ENCODE data around the gene RASA2. TPM values are rescaled to one million over a fixed set of nuclear protein-coding genes. Genes with fewer than 3 reads are reported as not detected.

The RASA2 gene, protein sequence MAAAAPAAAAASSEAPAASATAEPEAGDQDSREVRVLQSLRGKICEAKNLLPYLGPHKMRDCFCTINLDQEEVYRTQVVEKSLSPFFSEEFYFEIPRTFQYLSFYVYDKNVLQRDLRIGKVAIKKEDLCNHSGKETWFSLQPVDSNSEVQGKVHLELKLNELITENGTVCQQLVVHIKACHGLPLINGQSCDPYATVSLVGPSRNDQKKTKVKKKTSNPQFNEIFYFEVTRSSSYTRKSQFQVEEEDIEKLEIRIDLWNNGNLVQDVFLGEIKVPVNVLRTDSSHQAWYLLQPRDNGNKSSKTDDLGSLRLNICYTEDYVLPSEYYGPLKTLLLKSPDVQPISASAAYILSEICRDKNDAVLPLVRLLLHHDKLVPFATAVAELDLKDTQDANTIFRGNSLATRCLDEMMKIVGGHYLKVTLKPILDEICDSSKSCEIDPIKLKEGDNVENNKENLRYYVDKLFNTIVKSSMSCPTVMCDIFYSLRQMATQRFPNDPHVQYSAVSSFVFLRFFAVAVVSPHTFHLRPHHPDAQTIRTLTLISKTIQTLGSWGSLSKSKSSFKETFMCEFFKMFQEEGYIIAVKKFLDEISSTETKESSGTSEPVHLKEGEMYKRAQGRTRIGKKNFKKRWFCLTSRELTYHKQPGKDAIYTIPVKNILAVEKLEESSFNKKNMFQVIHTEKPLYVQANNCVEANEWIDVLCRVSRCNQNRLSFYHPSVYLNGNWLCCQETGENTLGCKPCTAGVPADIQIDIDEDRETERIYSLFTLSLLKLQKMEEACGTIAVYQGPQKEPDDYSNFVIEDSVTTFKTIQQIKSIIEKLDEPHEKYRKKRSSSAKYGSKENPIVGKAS
- 5.1 TPM for total RNA-seq
- long read RNA-seq, partial matches to known transcripts: 0 of 2 reads
- long read RNA-seq, other reads (novel, unspliced or antisense): 2 of 2 reads

DNA sequence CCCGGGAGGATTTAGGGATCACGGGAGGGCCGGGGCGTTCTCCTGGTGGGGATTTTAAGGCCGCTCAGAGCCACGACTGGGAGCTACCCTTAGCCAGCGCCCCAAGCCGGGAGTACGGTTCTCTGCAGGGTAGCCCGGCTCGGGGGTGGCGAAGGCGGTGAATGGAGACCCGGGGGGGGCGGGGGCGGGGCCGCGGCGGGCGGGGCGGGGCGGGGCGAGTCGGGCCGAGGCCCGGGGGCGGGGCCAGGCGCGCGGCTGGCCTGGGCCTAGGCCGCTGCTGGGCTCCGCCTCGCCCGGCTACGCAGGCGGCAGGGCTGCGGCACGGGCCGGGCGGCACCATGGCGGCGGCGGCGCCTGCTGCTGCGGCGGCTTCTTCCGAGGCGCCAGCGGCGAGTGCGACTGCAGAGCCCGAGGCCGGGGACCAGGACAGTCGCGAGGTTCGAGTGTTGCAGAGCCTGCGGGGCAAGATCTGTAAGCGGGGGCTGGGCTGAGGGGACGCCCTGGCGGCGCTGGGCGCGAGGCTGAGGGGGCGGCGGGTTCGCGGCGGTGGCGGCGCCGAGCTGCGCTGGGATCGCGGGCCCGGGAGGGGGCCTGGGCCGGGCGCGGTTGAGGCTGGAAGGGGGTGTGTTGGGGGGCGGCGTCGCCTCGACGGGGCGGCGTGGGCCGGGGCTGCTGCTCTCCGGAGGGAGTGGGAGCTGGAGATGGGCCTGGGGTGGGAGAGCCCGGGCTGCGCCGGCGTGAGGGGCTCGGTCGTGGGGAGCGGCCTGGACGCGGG lies at the start of gene RASA2:
Gene RASA2 (plus strand): TSS at position 282 of the 775 bp plus-strand sequence. CDS start 57 bp downstream, at position 339.
- intact Hi-C loops (cut with micrococcal nuclease): no loop called here
- DNase-seq (peak; percentile 87), ATAC-seq (peak; percentile 95)

DNA sequence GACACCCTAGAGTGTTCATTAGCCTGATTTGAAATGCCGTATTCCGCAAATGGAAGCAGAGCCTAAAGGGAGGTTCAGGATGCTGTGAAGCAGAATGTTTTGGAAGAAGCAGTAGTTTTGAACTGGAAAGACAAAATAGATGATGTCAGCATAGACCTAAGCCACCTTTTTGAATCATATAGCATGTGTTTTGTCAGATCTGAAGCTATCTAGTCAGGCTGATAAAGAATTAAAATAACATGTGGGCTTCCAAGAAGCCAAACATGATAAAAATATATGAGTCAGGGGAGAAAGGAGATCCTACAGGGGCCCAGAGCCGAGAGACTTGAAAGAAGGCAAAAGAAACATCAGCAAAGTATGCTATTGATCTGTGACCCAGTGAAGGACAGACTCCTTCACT lies 47.2 kb upstream of the RASA2 start:
- intact Hi-C loops (cut with micrococcal nuclease): loop anchor here (2.0 kb wide), 1 partner anchor 39 kb away; no protein-coding TSS in a partner anchor
- DNase-seq (no peak), ATAC-seq (no peak)

DNA sequence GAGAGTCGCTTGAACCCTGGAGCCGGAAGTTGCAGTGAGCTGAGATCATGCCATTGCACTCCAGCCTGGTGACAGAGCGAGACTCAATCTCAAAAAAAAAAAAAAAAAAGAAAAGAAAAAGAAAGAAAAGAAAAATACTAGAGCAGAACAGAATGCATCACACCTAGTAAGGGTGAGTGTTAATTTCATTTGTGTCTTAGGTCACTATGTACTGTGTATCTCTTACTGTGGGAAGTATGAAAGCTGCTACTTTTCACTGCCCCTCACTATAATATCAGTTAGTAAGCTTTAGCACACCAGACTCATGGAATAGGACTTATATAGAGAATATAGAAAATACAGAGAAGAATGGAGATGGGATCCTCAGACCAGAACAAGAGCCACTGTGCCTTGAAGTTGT lies 45.9 kb upstream of the RASA2 start:
- intact Hi-C loops (cut with micrococcal nuclease): no loop called here
- no peak for ATAC-seq
- DNase-seq: no peak

DNA sequence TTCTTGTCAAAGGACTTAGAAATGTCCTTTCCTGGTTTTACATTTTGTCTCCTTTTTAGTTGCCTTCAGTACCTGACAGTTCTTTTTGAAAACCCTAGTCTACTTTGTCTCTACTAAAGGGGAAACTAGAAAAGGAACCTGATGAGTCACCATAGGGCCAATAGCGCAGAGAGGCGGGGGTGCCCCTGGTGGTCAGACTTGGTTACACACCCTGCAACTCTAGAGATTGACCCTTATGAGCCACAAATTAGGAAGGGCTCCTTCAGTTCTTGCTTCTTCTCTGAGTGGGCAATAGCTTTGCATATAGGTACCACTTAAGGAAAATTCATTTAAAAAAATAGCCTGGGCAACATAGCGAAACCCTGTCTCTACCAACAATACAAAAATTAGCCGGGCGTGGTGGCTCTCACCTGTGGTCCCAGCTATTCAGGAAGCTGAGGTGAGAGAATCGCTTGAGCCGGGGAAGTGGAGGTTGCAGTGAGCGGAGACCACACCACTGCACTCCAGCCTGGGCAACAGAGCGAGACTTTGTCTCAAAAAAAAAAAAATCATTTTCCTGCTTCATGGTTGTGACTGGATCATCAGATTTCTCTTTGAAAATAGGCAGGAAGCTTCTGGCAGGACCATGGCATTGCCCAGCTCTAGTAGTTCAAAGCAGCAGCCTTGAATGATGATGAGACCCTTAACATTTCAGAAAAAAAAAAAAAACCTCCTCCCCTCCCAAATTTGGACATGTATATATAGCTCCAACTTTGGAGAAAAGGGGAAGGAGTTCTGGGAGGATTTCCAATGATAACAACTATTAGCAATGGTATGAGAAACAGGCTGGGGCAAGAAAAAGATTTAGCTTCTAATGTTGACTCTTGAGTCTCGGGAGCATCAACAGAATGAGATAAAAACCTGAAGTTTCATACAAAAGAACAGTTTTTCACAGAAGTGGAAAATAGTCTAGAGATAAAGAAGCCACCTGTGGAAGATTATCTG lies 45.2 kb upstream of the RASA2 start:
- peak; percentile 71 for ATAC-seq
- intact Hi-C loops (cut with micrococcal nuclease): no loop called here
- DNase-seq: peak; percentile 79

- intact Hi-C loops (cut with micrococcal nuclease): no loop called here
- ATAC-seq: peak; percentile 66
- no peak for DNase-seq
Measured at GRCh38 chr3:141442446-141442845, 44.4 kb upstream of the RASA2 start.

DNA sequence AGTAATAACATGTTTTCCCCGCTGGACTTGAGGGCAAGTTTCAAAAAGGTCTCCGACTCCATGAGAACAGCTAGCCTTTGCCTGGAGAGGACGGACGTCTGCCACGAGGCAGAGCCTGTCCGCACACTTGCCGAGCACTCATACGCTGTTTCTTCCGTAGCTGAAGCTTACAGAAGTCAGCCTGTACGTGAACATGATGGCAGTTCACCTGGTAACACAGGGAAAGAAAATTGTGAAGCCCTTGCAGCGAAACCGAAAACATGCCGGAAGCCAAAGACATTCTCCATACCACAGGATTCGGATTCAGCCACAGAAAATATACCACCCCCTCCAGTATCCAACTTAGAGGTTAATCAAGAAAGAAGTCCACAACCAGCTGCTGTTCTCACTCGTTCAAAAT lies 43.9 kb upstream of the RASA2 start:
- intact Hi-C loops (cut with micrococcal nuclease): no loop called here
- DNase-seq (no peak), ATAC-seq (peak; percentile 22)

GRCh38 chr3:141444586-141445285 lies 42.1 kb upstream of the RASA2 start:
- intact Hi-C loops (cut with micrococcal nuclease): no loop called here
- DNase-seq (no peak), ATAC-seq (no peak)

- DNase-seq (no peak), ATAC-seq (no peak)
- intact Hi-C loops (cut with micrococcal nuclease): no loop called here
Measured at GRCh38 chr3:141445990-141446389, 40.8 kb upstream of the RASA2 start.

GRCh38 chr3:141446737-141447136 lies 40.1 kb upstream of the RASA2 start:
- no peak for ATAC-seq
- DNase-seq: no peak
- intact Hi-C loops (cut with micrococcal nuclease): no loop called here

DNA sequence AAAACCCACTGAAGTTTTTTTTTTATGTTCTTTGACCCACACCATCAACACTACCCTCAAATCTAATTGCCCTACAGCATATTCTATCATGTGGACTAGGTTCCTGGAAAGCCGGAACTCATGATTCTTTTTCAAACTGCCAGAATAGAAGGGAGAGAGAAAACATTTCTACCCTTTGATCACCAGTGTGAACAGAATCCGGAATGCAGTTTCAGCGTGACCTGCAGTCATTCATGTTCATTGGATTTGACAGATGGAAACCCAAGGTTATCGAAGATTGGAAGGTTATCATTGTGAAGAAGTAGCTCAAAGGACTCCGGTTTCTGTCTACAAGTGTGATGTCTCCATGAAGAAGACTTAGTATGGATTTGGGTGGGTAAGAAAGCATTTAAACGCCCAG lies 39.4 kb upstream of the RASA2 start:
- DNase-seq (no peak), ATAC-seq (no peak)
- intact Hi-C loops (cut with micrococcal nuclease): no loop called here

DNA sequence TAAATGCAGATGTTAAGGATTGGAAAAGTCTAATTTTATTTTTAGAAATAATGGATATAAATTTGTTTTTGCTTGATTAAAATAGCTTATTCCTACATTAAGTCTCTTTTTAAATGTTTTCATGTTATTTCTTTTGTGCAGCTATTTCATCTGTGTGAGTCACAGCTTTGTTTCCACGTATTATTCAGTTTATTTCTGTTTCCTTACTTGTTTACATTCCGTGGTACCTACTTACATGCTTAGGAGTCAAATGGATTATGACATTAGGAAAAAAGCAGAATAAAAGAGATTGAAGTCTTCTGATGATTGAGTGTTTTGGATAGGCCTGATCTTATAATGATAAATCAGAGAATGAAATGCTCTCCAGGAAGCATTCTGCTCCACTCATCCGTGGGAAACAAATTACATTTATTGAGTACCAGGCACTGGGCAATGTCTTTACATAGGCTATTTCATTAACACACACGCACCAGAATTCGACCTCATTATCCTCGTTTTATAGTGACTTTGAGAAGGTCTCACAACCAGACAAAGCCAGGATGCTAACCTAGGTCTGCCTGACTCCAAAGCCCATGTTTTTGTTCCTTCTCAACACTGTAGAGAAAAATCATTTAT lies 38.1 kb upstream of the RASA2 start:
- DNase-seq (no peak), ATAC-seq (no peak)
- intact Hi-C loops (cut with micrococcal nuclease): no loop called here

DNA sequence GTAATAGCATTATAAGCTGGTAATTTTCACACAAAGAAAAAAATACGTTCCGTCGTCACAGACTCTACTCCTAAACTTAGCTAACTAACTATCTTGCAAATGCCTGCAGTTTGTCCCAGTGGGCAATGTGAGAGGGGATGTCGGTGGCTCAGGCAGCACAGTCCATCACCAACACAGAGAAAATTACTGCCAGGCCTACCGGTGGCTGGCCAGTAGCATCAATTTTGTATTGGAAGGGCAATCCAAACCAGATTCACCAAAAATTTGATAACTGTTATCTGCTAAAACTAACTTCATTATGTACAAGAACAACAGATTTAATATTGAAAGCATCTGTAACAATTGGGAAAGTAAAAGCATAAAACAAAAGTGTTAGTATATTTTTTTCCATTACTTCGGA lies 37.4 kb upstream of the RASA2 start:
- DNase-seq (no peak), ATAC-seq (no peak)
- intact Hi-C loops (cut with micrococcal nuclease): no loop called here

DNA sequence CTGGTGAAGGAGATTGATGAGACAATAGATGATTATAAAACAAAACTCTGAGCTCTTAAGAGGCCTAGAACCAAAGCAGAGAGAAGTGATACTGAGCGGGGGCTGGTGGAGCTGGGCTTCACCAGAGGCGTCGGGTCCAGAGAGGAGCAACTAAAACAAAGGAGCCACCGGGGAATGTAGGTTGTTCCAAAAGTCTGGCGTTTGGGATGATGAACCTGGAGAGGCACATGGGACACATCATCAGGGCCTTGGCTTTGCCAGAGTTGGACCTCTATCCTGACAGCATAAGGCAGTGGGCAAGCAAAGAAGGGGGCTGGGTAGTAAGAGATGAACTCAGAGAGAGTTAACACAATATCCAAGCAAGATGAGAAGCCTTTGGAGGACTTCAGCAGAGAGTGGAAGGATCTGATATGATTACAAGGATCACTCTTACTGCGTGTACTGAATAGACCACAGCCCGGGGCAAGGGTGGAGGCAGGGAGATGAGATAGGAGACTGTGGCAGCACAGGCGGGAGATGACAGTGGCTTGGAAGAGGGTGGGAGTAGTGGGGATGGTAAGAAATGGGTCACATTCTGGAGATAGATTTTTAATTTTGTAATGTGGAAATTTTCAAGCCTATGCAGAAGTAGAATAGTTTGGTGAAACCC lies 36.0 kb upstream of the RASA2 start:
- DNase-seq (no peak), ATAC-seq (peak; percentile 23)
- intact Hi-C loops (cut with micrococcal nuclease): no loop called here

DNA sequence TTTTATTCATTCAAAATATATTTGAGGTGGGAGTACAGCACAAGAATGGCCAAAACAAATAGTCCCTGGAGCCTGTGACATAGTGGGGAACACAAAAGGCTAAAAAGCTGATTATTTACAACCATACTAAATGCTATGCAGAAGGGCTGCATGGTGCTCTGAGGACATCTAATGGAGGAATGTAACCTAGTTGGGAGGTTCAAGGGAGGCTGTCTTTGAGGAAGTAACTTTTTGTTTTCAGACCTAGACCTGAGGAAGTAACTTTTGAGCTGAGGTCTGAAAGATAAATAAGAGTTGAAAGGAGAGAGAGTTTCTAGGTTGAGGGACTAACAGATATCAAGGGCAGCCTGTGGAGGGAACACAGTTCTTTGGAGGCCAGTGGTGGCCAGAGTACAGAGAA lies 34.8 kb upstream of the RASA2 start:
- no peak for DNase-seq
- intact Hi-C loops (cut with micrococcal nuclease): loop anchor here (2.0 kb wide), 1 partner anchor 91 kb away; no protein-coding TSS in a partner anchor
- ATAC-seq: peak; percentile 71

GRCh38 chr3:141452773-141453172 lies 34.1 kb upstream of the RASA2 start:
- intact Hi-C loops (cut with micrococcal nuclease): loop anchor here (2.0 kb wide), 1 partner anchor 92 kb away; no protein-coding TSS in a partner anchor
- DNase-seq (no peak), ATAC-seq (no peak)

GRCh38 chr3:141454054-141454453 lies 32.8 kb upstream of the RASA2 start:
- no peak for ATAC-seq
- intact Hi-C loops (cut with micrococcal nuclease): no loop called here

More at GRCh38 chr3:141454054-141454453, 32.8 kb upstream of the RASA2 start:
- no peak for DNase-seq
